Measurements from ENCODE around the gene CFAP52. TPM values are rescaled to one million over a fixed set of nuclear protein-coding genes. Genes with fewer than 3 reads are reported as not detected.

Gene CFAP52
- total RNA-seq, 2 experiments from 2014 or later, result not detected

GRCh38 chr17:9668517-9668916 lies 92.1 kb downstream of the CFAP52 start:
- H3K27ac Mint-ChIP-seq, result no peak overlapping the region
- H3K36me3 Mint-ChIP-seq (ENCODE audit: low read depth), result no peaks in the 10 kb centered on the region
- TF ChIP-seq, protein P1, sequence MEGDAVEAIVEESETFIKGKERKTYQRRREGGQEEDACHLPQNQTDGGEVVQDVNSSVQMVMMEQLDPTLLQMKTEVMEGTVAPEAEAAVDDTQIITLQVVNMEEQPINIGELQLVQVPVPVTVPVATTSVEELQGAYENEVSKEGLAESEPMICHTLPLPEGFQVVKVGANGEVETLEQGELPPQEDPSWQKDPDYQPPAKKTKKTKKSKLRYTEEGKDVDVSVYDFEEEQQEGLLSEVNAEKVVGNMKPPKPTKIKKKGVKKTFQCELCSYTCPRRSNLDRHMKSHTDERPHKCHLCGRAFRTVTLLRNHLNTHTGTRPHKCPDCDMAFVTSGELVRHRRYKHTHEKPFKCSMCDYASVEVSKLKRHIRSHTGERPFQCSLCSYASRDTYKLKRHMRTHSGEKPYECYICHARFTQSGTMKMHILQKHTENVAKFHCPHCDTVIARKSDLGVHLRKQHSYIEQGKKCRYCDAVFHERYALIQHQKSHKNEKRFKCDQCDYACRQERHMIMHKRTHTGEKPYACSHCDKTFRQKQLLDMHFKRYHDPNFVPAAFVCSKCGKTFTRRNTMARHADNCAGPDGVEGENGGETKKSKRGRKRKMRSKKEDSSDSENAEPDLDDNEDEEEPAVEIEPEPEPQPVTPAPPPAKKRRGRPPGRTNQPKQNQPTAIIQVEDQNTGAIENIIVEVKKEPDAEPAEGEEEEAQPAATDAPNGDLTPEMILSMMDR (IDR thresholded peaks at IDR 0.05), result no peak
- CTCF ChIA-PET, result interaction anchor here (0.6 to 0.9 kb wide), 2 partner anchors 12 to 91 kb away, joined by 3 read pairs; no protein-coding TSS in a partner anchor
- H3K27me3 Mint-ChIP-seq, result peaks cover 4% of the 10 kb centered on the region
- H3K4me3 Mint-ChIP-seq, result no peak overlapping the region
- H3K4me1 Mint-ChIP-seq (ENCODE audit: low read depth), result peaks cover 10% of the 10 kb centered on the region
- ATAC-seq, result no peak
- no peaks in the 10 kb centered on the region for H3K9me3 Mint-ChIP-seq
- POLR2A ChIA-PET, result interaction anchor here (0.7 kb wide), 1 partner anchor 12 kb away, joined by 3 read pairs; no protein-coding TSS in a partner anchor
- intact Hi-C loops (cut with micrococcal nuclease), result no loop called here
- no peak for DNase-seq

DNA sequence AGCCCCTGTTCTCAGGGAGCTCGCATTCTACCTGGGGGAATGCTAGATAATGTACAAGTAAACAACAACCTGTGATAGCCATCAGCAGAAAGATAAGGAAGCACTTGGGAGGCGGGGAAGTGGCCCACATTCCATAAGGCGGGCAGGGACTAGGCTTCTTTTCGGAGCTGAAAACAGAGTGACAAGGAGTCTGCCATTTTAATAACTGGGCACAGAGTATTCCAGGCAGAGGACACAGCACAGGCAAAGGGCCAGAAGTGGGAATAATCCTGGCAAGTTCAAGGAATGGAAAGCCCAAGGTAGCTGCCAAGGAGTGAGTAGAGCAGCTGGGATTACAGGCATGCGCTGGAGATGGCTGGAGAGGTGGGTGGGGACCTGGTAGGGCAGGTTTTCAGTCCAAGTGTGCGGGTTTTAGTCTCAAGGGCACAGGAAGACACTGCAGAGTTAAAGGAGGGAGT lies 93.1 kb downstream of the CFAP52 start:
- DNase-seq (no peak), ATAC-seq (no peak)
- peaks cover 10% of the 10 kb centered on the region for H3K4me1 Mint-ChIP-seq (ENCODE audit: low read depth)
- no peak overlapping the region for H3K27ac Mint-ChIP-seq
- intact Hi-C loops (cut with micrococcal nuclease), result no loop called here
- H3K36me3 Mint-ChIP-seq (ENCODE audit: low read depth), result no peaks in the 10 kb centered on the region
- ChIA-PET POLR2A (no interaction called here), CTCF (no interaction called here)
- peaks cover 6% of the 10 kb centered on the region for H3K27me3 Mint-ChIP-seq
- no peak overlapping the region for H3K4me3 Mint-ChIP-seq
- TF ChIP-seq, protein P1 (IDR thresholded peaks at IDR 0.05), result no peak
- no peaks in the 10 kb centered on the region for H3K9me3 Mint-ChIP-seq

- CTCF ChIA-PET, result no interaction called here
- Mint-ChIP-seq H3K27ac (no peak overlapping the region), H3K9me3 (no peaks in the 10 kb centered on the region), H3K27me3 (peaks cover 4% of the 10 kb centered on the region), H3K36me3 (ENCODE audit: low read depth) (no peaks in the 10 kb centered on the region), H3K4me1 (ENCODE audit: low read depth) (peaks cover 10% of the 10 kb centered on the region), H3K4me3 (no peak overlapping the region)
- intact Hi-C loops (cut with micrococcal nuclease), result no loop called here
- ATAC-seq (no peak), DNase-seq (no peak)
- POLR2A ChIA-PET, result no interaction called here
- TF ChIP-seq, protein P1 (IDR thresholded peaks at IDR 0.05), result no peak
Measured at GRCh38 chr17:9670596-9670995, 94.2 kb downstream of the CFAP52 start.

DNA sequence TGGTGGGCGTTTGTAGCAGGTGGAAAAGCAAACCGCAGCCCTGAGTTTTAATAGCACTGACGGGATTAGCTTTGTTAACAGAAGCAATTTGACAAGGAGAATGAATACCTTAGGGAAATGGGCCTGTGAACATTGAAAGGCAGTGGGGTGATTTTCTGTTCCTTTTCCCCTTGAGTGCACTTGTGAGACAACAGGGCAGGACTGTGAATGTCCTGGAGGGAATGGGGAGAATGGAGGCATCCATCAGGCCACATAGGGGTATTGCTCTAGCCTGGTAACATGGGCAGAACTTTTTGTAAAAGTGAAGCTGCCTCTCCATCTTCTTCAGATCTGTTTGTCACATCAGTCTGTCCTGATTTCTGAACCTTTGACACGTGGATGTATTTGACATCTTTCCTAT lies 95.1 kb downstream of the CFAP52 start:
- TF ChIP-seq, protein P1 (IDR thresholded peaks at IDR 0.05), result no peak
- POLR2A ChIA-PET, result no interaction called here
- CTCF ChIA-PET, result no interaction called here
- Mint-ChIP-seq H3K9me3 (no peaks in the 10 kb centered on the region), H3K36me3 (ENCODE audit: low read depth) (no peaks in the 10 kb centered on the region), H3K27me3 (peaks cover 4% of the 10 kb centered on the region), H3K4me3 (no peak overlapping the region), H3K4me1 (ENCODE audit: low read depth) (peaks cover 6% of the 10 kb centered on the region), H3K27ac (no peak overlapping the region)
- intact Hi-C loops (cut with micrococcal nuclease), result no loop called here
- DNase-seq (no peak), ATAC-seq (no peak)

DNA sequence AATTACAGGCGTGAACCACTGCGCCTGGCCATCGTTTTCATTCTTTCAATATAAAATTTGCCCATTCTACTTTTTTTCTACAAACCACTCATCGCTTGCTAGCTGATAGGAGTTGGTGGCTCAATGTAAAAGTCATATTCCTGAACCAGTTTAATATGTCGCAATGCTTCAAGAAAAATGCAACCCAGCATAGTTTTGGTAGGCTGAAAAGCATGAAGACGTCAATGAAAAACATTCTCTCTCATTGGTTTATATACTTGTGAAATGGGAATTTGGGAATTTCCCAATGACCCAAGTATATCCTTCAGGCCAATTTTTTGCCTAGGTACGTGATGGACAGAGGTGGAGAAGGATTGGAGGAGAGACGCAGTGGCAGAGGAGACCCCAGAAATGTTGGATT lies 95.8 kb downstream of the CFAP52 start:
- Mint-ChIP-seq H3K27ac (no peak overlapping the region), H3K27me3 (peaks cover 4% of the 10 kb centered on the region), H3K4me3 (no peak overlapping the region), H3K4me1 (ENCODE audit: low read depth) (peaks cover 2% of the 10 kb centered on the region), H3K36me3 (ENCODE audit: low read depth) (no peaks in the 10 kb centered on the region), H3K9me3 (no peaks in the 10 kb centered on the region)
- ATAC-seq (no peak), DNase-seq (no peak)
- CTCF ChIA-PET, result no interaction called here
- TF ChIP-seq, protein P1 (IDR thresholded peaks at IDR 0.05), result no peak
- intact Hi-C loops (cut with micrococcal nuclease), result no loop called here
- POLR2A ChIA-PET, result no interaction called here
